Ammon's horn (tissue), 1 donor: ENCODE results near the gene SYDE1.

Source experiments
- DNase-seq: peaks from one replicate; pipeline ENCODE4 v3.0.0-alpha.2; 2016; ENCODE audit warnings: low spot score

The SYDE1 gene

DNA sequence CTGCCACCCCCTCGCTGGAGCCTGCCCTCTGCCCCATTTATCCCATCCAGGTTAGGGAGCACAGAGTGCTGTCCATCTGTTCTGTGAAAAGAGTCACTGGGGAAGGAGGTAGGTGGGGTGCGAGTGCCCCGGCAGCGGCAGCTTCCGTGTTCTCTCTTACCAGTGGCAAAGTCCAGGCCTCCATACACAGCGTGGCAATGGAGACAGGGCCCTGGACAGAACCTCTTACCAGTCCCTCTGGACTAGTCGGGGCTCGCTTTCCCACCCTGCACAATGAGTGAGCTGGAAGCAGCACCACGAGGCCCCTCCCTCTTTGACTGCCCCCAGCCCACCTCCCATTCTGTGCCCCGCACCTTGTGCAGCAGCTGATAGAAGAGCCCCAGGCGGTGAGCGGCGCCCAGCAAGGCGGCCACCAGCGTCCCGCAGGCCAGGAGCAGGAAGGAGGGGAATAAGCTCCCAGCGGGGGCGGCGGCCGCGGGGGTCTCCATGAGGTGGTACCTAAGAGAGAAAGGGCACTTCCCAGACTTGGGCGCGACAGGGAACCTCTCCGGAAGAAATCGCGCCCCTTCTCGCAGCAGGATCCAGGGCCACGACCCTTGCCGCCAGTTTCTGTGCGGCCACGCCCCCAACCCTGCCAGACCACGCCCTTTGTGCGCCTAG, 17.5 kb downstream of the SYDE1 start:
- peak; percentile 18 for DNase-seq

- DNase-seq = peak; percentile 98
Measured at GRCh38 chr19:15125232-15126067, 18.2 kb downstream of the SYDE1 start.

- no peak for DNase-seq
Measured at GRCh38 chr19:15126131-15126910, 19.1 kb downstream of the SYDE1 start.

GRCh38 chr19:15128162-15128770, 21.1 kb downstream of the SYDE1 start:
- no peak for DNase-seq

DNA sequence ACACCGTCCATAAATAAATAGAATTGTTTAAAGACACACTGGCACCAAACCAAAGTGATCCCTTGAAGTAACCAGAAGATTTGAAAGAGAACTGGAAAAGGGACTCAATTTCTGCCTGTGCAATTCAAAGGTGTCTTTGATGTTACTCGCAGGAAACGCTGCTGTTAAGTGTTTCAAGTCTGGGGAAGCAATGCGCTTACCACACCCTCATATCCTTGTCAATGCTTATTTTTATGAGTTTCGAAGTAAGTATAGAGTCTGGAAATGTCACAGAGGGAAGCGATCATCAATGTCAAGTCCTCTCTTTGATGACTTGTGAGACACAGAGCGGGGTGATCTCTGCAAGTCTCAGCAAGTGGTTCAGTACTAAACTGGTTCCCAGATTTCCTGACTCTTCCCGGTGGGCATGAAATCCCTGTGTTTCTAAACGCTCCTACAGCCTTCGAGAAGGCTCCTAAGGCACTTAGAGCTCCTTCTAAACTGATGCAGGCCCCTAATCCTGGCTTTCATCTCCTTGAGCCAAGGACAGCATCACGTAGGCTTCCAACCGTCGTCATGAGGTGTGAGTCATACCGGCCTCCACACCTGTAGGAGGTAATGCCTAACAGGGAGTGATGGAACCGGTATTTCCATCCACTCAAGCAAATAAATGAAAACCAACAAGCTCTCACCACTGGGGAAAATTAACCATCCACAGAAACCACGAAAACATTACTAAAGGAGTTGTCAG, 22.8 kb downstream of the SYDE1 start:
- DNase-seq = no peak

GRCh38 chr19:15136234-15136954, 29.2 kb downstream of the SYDE1 start:
- no peak for DNase-seq

DNA sequence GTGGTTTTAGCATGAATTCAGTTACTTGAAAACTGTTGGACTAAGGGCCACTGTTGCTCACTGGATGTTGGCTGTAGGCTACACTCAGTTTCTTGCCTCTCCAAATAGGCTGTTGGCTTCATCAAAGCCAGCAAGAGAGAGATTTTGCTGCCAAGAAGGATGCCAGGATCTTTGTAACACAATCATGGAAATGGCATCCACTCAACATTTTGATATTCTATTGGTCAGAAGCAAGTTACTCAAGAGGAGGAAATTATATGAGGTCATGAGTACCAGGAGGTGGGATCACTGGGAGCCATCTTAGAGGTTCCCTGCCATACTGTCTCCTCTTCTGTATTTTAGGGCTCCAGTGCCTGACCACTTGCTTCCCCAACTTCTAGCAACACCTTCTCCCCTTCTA, 30.6 kb downstream of the SYDE1 start:
- no peak for DNase-seq

DNA sequence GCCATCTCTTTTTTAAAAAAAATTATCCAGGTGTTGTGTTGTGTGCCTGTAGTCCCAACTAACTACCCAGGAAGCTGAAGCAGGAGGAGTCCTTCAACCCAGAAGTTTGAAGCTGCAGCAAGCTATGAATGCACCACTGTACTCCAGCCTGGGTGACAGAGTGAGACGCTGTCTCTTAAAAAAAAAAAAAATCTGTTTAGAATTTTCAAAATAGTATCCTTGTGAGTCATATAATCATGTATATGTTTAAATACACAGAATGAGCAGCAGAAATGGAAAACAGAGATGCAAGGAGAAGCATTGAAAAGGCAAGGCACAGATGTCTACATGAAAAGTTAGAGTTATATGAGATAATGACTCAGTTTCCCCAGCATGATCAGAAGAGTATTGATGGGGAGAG, 31.2 kb downstream of the SYDE1 start:
- DNase-seq = no peak

DNA sequence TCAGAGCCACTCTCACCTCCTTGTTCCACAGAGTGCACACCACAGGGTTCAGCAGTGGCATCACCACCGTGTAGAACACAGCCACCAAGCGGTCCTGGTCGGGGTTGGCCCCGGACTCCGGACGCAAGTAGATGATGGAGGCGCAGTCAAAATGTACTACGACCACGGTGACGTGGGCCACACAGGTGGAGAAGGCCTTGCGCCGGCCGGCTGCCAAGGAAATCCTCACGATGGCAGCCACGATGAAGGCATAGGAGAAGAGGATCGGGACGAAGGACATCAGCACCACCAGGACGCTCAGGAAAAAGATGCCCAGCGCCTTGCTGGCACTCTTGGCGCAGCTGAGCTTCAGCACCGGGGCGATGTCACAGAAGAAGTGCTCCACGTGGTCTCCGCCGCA, 33.9 kb downstream of the SYDE1 start:
- no peak for DNase-seq

GRCh38 chr19:15142313-15142712, 35.1 kb downstream of the SYDE1 start:
- no peak for DNase-seq

DNA sequence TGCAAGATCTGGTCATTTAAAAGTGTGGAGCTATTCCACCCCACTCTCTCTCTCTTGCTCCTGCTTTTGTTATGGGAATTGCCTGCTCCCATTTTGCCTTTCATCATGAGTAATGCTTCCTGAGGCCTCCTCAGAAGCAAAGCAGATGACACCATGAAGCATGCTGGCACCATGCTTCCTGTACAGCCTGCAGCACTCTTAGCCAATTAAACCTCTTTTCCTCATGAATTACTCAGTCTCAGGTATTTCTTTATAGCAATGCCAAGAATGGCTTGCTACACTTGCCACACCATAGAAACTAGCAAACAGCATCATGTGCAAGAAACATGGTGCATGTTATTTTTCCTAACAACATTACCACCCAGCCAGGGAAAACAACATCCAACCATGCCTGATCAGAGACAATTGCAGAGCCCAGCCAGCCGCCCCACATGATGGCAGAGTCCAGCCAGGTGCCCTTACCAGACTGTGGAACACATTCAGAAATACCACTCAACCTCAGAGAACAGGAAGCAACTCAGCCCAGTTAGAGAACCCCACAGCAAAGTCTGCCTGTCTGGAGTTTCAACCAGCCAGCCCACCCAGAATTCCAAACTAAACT, 36.9 kb downstream of the SYDE1 start:
- no peak for DNase-seq

DNA sequence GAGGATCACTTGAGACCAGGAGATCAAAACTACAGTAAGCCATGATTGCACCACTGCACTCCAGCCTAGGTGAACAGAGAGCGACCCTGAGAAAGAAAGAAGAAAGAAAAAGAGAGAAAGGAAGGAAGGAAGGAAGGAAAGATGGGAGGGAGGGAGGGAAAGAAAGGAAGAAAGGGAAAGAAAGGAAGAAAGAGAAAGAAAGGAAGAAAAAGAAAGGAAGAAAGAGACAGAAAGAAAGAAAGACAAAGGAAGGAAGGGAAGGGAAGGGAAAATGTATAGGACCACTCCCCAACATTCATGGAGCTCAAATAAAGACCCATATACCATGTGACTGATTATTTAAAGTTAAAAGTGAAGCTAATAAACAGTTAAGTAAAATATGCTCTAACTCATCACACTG, 39.9 kb downstream of the SYDE1 start:
- DNase-seq = no peak

DNA sequence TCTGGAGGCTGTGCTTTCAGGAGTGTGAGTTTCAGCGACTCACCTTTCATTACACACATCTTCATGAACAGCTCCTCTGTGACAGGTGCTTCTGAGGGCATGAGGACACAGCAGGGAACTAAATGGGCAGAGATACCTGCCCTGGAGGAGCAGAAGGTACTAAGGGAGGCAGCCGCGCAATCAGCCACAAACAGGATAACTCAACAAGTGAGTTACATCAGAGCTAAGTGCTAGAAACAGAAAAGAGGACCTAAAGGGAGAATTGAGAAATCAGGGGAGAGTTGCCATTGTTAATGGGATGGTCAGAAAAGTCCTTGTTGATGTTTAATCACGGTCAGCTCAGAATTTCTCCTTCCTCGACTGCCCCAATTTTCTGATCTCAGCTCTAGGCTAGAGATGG, 42.5 kb downstream of the SYDE1 start:
- DNase-seq = no peak

DNA sequence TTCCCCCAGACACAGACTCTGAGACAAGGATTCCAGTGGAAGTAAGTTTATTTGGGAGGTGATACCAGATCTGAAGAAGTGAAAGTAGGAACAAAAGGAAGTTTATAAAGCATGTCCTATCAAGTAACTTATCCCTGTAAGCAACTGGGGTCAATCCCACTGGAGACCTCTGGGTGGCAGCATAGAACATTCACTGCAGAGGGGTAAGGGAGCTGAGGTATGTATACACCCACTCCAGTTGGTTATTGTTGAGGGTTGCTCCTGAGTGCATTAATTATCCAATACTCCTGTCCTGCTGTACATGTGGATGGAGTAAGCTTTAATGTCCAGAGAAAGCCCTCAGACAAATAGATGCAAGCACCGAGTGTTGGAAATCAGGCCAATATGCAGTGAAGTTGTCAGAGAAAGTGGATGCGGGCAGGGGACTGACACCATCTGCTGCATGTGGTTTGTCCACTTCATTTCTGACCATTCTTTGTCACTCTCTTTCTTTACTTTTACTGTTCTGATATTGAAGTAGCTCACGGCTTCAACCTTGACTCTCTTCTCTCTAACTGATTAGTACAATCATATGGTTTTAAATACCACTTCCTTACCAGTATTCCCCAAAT, 46.9 kb downstream of the SYDE1 start:
- no peak for DNase-seq

GRCh38 chr19:15155296-15155695, 48.1 kb downstream of the SYDE1 start:
- DNase-seq = no peak

- DNase-seq = no peak
Measured at GRCh38 chr19:15156391-15156790, 49.2 kb downstream of the SYDE1 start.

GRCh38 chr19:15159251-15159650, 52.0 kb downstream of the SYDE1 start:
- DNase-seq = no peak

GRCh38 chr19:15161028-15161984, 54.1 kb downstream of the SYDE1 start:
- no peak for DNase-seq
